Upper lobe of left lung (tissue), 6 donors: Measurements from ENCODE around the gene RETREG2. TPM values are rescaled to one million over a fixed set of nuclear protein-coding genes. Genes with fewer than 3 reads are reported as not detected.

Experiments
- ATAC-seq, 2 donors: fragments of 200-7000 bp; cut with Tn5 transposase; one replicate each; pipeline ENCODE4 v1.9.1; 2022; ENCODE audit warnings: mild to moderate bottlenecking in 2 of 2, moderate library complexity in 2 of 2; ENCODE audit not compliant: low FRiP score in 2 of 2
- DNase-seq, 2 donors: peaks; one replicate each; pipeline ENCODE4 v3.0.0-alpha.2; 2019 to 2020
- H3K27ac ChIP-seq, 4 donors: fragments of 200-600 bp; sonication (generic); one replicate each; pipeline ENCODE4 v1.5.1; 2016 to 2019
- H3K27me3 ChIP-seq, 4 donors: fragments of 200-600 bp; sonication (generic); one replicate each; pipeline ENCODE4 v1.5.1; 2017 to 2019
- H3K36me3 ChIP-seq, 4 donors: fragments of 200-600 bp; sonication (generic); one replicate each; pipeline ENCODE4 v1.5.1; 2016 to 2019
- H3K4me1 ChIP-seq, 4 donors: fragments of 200-600 bp; sonication (generic); one replicate each; pipeline ENCODE4 v1.5.1; 2018 to 2019
- H3K4me3 ChIP-seq, 4 donors: fragments of 200-600 bp; sonication (generic); one replicate each; pipeline ENCODE4 v1.5.1; 2017 to 2019; ENCODE audit warnings: mild to moderate bottlenecking in 2 of 4, moderate library complexity in 1 of 4
- H3K9me3 ChIP-seq, 4 donors: fragments of 200-600 bp; sonication (generic); one replicate each; pipeline ENCODE4 v1.5.1; 2018 to 2019
- EP300 ChIP-seq, 4 donors: sonication (generic); formaldehyde crosslinking; IDR thresholded peaks; one replicate each; pipeline ENCODE4 v1.5.1; 2017; ENCODE audit warnings: antibody characterized with exemption in 4 of 4, control low read depth in 2 of 4
- POLR2A ChIP-seq, 4 donors: fragments of 450-650 bp; IDR thresholded peaks; one replicate each; pipeline ENCODE4 v1.5.1; 2016 to 2017; ENCODE audit warnings: antibody characterized with exemption in 4 of 4, mild to moderate bottlenecking in 2 of 4
- POLR2AphosphoS5 ChIP-seq, 2 donors: sonication (generic); formaldehyde crosslinking; IDR thresholded peaks; one replicate each; pipeline ENCODE4 v1.5.1; 2017; ENCODE audit warnings: antibody characterized with exemption in 2 of 2
- WGBS, 2 donors: methylation state at CpG; one replicate each; pipeline ENCODE4 v1.1.5; 2017 to 2018; 5-methylcytosine and 5-hydroxymethylcytosine counted together
- total RNA-seq, 6 donors: library from RNA; depleted of rRNA in 4 of 6; stranded (reverse); fragments of >200 nt in 4 of 6; gene quantifications; one replicate each; pipeline versions ENCODE4 v1.1.0 to v1.2.1, GENCODE V29; 2016 to 2021
- TF ChIP-seq, protein P1 (sequence below), 6 experiments: fragments of 450-650 bp in 4 of 6; fragments of 200-600 bp in 2 of 6; sonication (generic) in 2 of 6; IDR thresholded peaks; one replicate each; pipeline ENCODE4 v1.5.1; 2016 to 2019; ENCODE audit warnings: antibody characterized with exemption in 6 of 6
- donor health status: DM: no; HTN: no; CAD: no; lungs with moderate emphysema.
- donor health status: DM: no; HTN: yes; CAD: no; lungs with severe emphysema.

Gene RETREG2
- total RNA-seq, 6 donors from 2014 or later: 46.1 to 100 (median 60.5) TPM

DNA sequence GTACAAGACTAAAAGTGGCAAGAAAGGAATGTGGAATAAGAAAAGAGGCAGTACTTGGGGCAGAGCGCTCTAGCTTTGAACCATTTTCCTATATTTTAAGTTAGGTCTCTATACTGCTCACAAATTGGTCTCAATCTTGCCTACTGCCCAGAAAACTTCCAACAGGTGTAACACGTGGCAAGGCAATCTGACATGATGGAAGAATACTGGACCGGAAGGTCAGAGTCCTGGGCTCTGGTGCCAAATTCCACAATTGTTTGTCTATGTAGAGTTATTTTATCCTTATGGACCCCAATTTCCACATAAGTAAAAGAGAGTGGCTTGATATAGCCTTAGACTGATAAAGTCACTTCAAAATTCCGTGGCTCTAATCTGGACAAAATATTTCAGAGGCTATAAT, 46.3 kb upstream of the RETREG2 start:
- Histone ChIP-seq H3K9me3 (no peaks in the 10 kb centered on the region), H3K4me3 (no peak overlapping the region), H3K36me3 (no peaks in the 10 kb centered on the region), H3K27ac (no peak overlapping the region), H3K27me3 (no peaks in the 10 kb centered on the region), H3K4me1 (peaks cover 7 to 16% (median 10%) of the 10 kb centered on the region in 4 donors)
- ATAC-seq: no peak
- no peak for TF ChIP-seq POLR2A (IDR thresholded peaks at IDR 0.05)
- no peak for TF ChIP-seq EP300 (IDR thresholded peaks at IDR 0.05)
- 67 to 72% methylated on average over 4 of the region's 4 CpGs for WGBS, 2 donors
- DNase-seq: no peak

DNA sequence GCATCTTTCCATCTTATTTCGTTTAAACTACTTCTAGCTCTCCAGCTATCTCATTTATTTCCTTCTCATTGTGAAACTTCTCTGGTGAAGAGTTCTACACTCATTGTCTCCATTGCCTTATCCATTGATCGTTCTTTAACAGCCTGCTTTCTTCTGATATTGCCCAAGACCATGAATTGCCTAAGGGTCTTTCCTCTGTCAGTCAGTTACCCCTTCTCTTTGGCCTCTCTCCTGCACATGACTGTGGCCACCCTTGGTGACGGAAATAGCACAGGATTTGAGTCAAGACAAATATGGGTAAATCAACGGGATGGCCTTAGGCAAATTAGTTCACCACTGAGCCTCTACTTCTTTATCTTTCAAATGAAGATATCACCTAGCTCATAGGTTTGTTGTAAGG, 44.1 kb upstream of the RETREG2 start:
- no peak overlapping the region for H3K4me3 ChIP-seq
- H3K36me3 ChIP-seq: peaks cover 0 to 1% (median 0%) of the 10 kb centered on the region in 4 donors
- no peaks in the 10 kb centered on the region for H3K27me3 ChIP-seq
- DNase-seq (no peak), ATAC-seq (no peak)
- no peaks in the 10 kb centered on the region for H3K9me3 ChIP-seq
- H3K27ac ChIP-seq: no peak overlapping the region
- peaks cover 0 to 6% (median 0%) of the 10 kb centered on the region in 4 donors for H3K4me1 ChIP-seq
- TF ChIP-seq, protein P1, sequence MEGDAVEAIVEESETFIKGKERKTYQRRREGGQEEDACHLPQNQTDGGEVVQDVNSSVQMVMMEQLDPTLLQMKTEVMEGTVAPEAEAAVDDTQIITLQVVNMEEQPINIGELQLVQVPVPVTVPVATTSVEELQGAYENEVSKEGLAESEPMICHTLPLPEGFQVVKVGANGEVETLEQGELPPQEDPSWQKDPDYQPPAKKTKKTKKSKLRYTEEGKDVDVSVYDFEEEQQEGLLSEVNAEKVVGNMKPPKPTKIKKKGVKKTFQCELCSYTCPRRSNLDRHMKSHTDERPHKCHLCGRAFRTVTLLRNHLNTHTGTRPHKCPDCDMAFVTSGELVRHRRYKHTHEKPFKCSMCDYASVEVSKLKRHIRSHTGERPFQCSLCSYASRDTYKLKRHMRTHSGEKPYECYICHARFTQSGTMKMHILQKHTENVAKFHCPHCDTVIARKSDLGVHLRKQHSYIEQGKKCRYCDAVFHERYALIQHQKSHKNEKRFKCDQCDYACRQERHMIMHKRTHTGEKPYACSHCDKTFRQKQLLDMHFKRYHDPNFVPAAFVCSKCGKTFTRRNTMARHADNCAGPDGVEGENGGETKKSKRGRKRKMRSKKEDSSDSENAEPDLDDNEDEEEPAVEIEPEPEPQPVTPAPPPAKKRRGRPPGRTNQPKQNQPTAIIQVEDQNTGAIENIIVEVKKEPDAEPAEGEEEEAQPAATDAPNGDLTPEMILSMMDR (IDR thresholded peaks at IDR 0.05): no peak
- no peak for TF ChIP-seq EP300 (IDR thresholded peaks at IDR 0.05)
- no peak for TF ChIP-seq POLR2AphosphoS5 (IDR thresholded peaks at IDR 0.05)
- 78 to 89% methylated on average over 4 of the region's 4 CpGs for WGBS, 2 donors

DNA sequence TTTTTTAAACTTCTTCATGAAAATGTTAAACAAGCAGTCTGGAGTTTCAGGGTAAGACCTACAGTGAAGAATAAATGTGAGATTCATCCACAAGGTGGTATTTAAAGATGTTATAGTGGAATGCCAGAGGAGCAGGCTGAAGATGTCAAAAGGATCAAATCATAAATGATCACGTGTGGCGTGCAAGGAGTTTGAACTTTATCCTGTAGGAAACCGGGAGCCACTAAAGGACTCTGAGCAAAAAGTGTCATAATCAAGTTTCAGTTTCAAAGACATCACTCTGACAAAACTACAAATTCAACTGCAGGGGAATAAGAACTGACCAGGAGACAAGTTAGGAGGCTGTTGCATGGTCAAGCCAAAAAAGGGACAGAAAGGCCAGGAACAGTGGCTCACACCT, 37.4 kb upstream of the RETREG2 start:
- H3K9me3 ChIP-seq: no peaks in the 10 kb centered on the region
- DNase-seq (no peak), ATAC-seq (no peak)
- no peaks in the 10 kb centered on the region for H3K27me3 ChIP-seq
- no peak for TF ChIP-seq POLR2A (IDR thresholded peaks at IDR 0.05)
- TF ChIP-seq POLR2AphosphoS5 (IDR thresholded peaks at IDR 0.05): no peak
- TF ChIP-seq, protein P1 (IDR thresholded peaks at IDR 0.05): no peak
- no peak for TF ChIP-seq EP300 (IDR thresholded peaks at IDR 0.05)
- H3K4me3 ChIP-seq: no peak overlapping the region
- no peak overlapping the region for H3K27ac ChIP-seq
- WGBS, 2 donors: 86 to 94% methylated on average over 3 of the region's 3 CpGs
- no peaks in the 10 kb centered on the region for H3K4me1 ChIP-seq
- peaks cover 3 to 63% (median 23%) of the 10 kb centered on the region in 4 donors for H3K36me3 ChIP-seq

DNA sequence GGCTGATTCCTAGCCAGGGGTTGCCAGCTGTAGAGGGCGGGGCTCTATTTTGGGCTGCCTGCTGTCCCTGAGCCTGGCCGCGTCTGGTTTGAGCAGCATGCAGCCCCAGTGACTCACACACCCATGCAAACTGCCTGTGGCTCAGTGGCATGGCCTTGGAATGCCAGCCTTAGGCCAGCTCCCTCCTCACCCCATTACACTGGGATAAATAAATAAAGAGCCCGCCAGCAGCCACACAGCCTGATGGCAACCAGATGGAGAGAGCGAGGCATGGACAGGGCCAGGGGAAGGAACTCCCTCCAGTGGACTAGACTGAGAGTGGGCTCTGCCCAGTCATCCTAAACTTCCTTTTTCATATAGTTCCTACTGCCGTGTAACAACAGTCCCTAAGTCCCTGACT, 35.7 kb upstream of the RETREG2 start:
- DNase-seq: peak in 1 of 2 donors; percentile 19
- no peak overlapping the region for H3K4me3 ChIP-seq
- H3K27ac ChIP-seq: no peak overlapping the region
- H3K27me3 ChIP-seq: no peaks in the 10 kb centered on the region
- H3K4me1 ChIP-seq: no peaks in the 10 kb centered on the region
- 85 to 95% methylated on average over 6 of the region's 6 CpGs for WGBS, 2 donors
- peaks cover 3 to 79% (median 36%) of the 10 kb centered on the region in 4 donors for H3K36me3 ChIP-seq
- ATAC-seq: peak in 1 of 2 donors; percentile 43
- H3K9me3 ChIP-seq: no peaks in the 10 kb centered on the region
- TF ChIP-seq EP300 (IDR thresholded peaks at IDR 0.05) (no peak), POLR2A (IDR thresholded peaks at IDR 0.05) (no peak), POLR2AphosphoS5 (IDR thresholded peaks at IDR 0.05) (no peak)
- TF ChIP-seq, protein P1 (IDR thresholded peaks at IDR 0.05): no peak

DNA sequence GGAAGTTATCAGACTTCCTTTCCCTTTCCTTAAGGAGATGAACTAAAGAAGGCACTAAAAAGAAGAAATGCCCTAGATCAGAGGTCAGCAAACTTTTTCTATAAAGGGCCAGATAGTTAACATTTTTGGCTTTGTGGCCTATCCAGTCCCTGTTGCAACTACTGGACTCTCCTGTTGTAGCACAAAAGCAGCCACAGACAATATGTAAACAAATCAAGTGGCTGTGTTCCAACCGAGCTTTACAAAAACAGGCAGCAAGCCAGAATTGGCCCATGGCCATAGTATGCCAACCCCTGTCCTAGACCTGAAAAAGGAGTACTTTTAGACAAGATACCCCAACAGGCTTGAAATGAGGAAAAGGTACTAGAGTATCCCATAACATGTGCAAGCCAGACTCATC, 28.4 kb upstream of the RETREG2 start:
- no peak for ATAC-seq
- Histone ChIP-seq H3K27me3 (no peaks in the 10 kb centered on the region), H3K9me3 (no peaks in the 10 kb centered on the region), H3K36me3 (peaks cover 0 to 77% (median 25%) of the 10 kb centered on the region in 4 donors), H3K4me1 (peaks cover 7 to 10% (median 8%) of the 10 kb centered on the region in 4 donors), H3K4me3 (no peak overlapping the region), H3K27ac (peak overlapping the region in 2 of 4 donors; percentile 21 to 44)
- TF ChIP-seq, protein P1 (IDR thresholded peaks at IDR 0.05): no peak
- no peak for TF ChIP-seq EP300 (IDR thresholded peaks at IDR 0.05)
- TF ChIP-seq POLR2A (IDR thresholded peaks at IDR 0.05): no peak
- TF ChIP-seq POLR2AphosphoS5 (IDR thresholded peaks at IDR 0.05): no peak
- 6 to 40% methylated on average over 1 of the region's 1 CpG for WGBS, 2 donors
- DNase-seq: no peak
